Ishikawa (cell line): Measurements from ENCODE around the gene FOXD3.

Experiments used
- FOXM1 ChIP-seq: IDR thresholded peaks from 2 replicates; pipeline ENCODE4 v1.6.1; 2012; ENCODE audit warnings: low read depth, borderline replicate concordance
- TCF12 ChIP-seq: IDR thresholded peaks from 2 replicates; pipeline ENCODE4 v1.6.1; 2012; ENCODE audit warnings: low read depth
- TF ChIP-seq, protein P1 (sequence below): IDR thresholded peaks from 2 replicates; pipeline ENCODE4 v1.6.1; 2012

DNA sequence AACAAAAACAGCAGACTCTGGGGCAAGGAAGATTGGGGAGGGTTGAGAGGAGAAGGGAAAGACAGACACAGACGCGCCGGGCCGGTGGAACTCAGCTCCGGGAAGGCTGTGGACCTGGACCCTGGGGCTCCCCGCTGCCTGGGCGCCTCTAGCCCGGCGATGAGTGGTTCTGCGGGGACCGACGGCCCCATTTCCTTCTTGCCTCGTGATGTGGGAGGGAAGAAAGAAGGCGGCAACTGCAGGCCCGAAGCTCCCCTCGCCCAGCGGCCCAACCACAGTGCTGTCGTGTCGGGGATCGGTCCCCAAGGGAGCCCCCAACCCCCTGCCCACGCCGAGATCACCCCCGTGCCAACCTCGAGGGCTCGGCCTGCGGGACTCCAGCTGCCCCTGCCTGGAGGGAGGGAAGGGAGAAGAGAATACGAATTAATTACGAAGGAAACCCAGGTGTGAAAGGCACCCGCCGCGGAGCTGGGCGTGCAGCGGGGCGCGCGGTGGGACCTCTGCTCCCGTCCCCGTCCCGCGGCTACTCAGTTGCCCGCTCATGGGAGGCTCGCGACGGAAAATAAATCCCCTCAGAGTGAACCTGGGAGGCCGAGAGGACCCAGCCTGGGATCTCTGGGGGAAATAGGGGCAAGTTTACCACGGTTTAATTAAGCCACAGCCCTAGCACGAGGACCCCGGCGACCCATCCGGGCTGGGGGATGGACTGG, 7.4 kb downstream of the FOXD3 start:
- TF ChIP-seq TCF12, result no peak
- no peak for TF ChIP-seq FOXM1
- TF ChIP-seq, protein P1, sequence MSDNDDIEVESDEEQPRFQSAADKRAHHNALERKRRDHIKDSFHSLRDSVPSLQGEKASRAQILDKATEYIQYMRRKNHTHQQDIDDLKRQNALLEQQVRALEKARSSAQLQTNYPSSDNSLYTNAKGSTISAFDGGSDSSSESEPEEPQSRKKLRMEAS, result no peak
